ENCODE measurements around the gene CYB5R3. TPM values are rescaled to one million over a fixed set of nuclear protein-coding genes. Genes with fewer than 3 reads are reported as not detected.

CYB5R3 gene
- 77.3 and 85.9 TPM in 2 replicates for total RNA-seq
- long read RNA-seq, transcript CYB5R3-201 (9 exons, 2,124 nt), result major isoform, 11 of 15 reads
- long read RNA-seq, partial matches to known transcripts, result 0 of 15 reads
- long read RNA-seq, other reads (novel, unspliced or antisense), result 3 of 15 reads

- H3K4me3 Mint-ChIP-seq (ENCODE audit: low read depth), result peak within 1 kb of the TSS; percentile 92
- H3K9me3 Mint-ChIP-seq (ENCODE audit: low read depth), result no peaks in the 10 kb centered on the region
- H3K27ac Mint-ChIP-seq, result peak within 1 kb of the TSS; percentile 96
- no peaks in the 10 kb centered on the region for H3K27me3 Mint-ChIP-seq
- peak; percentile 66 for DNase-seq (ENCODE audit: low spot score, unreplicated experiment)
- H3K36me3 Mint-ChIP-seq (ENCODE audit: insufficient read depth), result no peaks in the 10 kb centered on the region
- peaks cover 22% of the 10 kb centered on the region for H3K4me1 Mint-ChIP-seq (ENCODE audit: low read depth)
- peak; percentile 7 for TF ChIP-seq CTCF (IDR thresholded peaks at IDR 0.05; ENCODE audit: unreplicated experiment)
These were observed at the start of gene CYB5R3 for GRCh38 chr22:42649246-42650099. Gene CYB5R3 (minus strand): TSS chr22:42649392. CDS start chr22:42649315, 77 bp downstream.

GRCh38 chr22:42697542-42698013 is 48.4 kb upstream of the CYB5R3 start:
- Mint-ChIP-seq H3K27me3 (peaks cover 5% of the 10 kb centered on the region), H3K27ac (no peak overlapping the region), H3K4me1 (ENCODE audit: low read depth) (no peaks in the 10 kb centered on the region), H3K9me3 (ENCODE audit: low read depth) (no peaks in the 10 kb centered on the region), H3K36me3 (ENCODE audit: insufficient read depth) (no peaks in the 10 kb centered on the region), H3K4me3 (ENCODE audit: low read depth) (no peak overlapping the region)
- no peak for TF ChIP-seq CTCF (IDR thresholded peaks at IDR 0.05; ENCODE audit: unreplicated experiment)
- DNase-seq (ENCODE audit: low spot score, unreplicated experiment), result no peak

- Mint-ChIP-seq H3K27ac (no peak overlapping the region), H3K36me3 (ENCODE audit: insufficient read depth) (no peaks in the 10 kb centered on the region), H3K9me3 (ENCODE audit: low read depth) (no peaks in the 10 kb centered on the region), H3K4me3 (ENCODE audit: low read depth) (no peak overlapping the region), H3K27me3 (peaks cover 5% of the 10 kb centered on the region), H3K4me1 (ENCODE audit: low read depth) (no peaks in the 10 kb centered on the region)
- DNase-seq (ENCODE audit: low spot score, unreplicated experiment), result no peak
- no peak for TF ChIP-seq CTCF (IDR thresholded peaks at IDR 0.05; ENCODE audit: unreplicated experiment)
These were observed 47.3 kb upstream of the CYB5R3 start for GRCh38 chr22:42696331-42696967.

GRCh38 chr22:42695294-42695693 is 46.1 kb upstream of the CYB5R3 start:
- no peak for TF ChIP-seq CTCF (IDR thresholded peaks at IDR 0.05; ENCODE audit: unreplicated experiment)
- H3K9me3 Mint-ChIP-seq (ENCODE audit: low read depth), result no peaks in the 10 kb centered on the region
- H3K27me3 Mint-ChIP-seq, result peaks cover 5% of the 10 kb centered on the region
- no peak overlapping the region for H3K4me3 Mint-ChIP-seq (ENCODE audit: low read depth)
- DNase-seq (ENCODE audit: low spot score, unreplicated experiment), result no peak
- H3K27ac Mint-ChIP-seq, result no peak overlapping the region
- no peaks in the 10 kb centered on the region for H3K4me1 Mint-ChIP-seq (ENCODE audit: low read depth)
- H3K36me3 Mint-ChIP-seq (ENCODE audit: insufficient read depth), result no peaks in the 10 kb centered on the region

Measured in progenitor cell of endocrine pancreas (in vitro differentiated cells).